ENCODE measurements around the gene NARS2.
A peak's percentile ranks its signal among the peaks of the same experiment; 100 is the strongest.
"Not testable (repeated sequence)": the region's sequence is repeated elsewhere in the genome, so short reads cannot be mapped to it uniquely, and the experiment has no call there.

The NARS2 gene

DNA sequence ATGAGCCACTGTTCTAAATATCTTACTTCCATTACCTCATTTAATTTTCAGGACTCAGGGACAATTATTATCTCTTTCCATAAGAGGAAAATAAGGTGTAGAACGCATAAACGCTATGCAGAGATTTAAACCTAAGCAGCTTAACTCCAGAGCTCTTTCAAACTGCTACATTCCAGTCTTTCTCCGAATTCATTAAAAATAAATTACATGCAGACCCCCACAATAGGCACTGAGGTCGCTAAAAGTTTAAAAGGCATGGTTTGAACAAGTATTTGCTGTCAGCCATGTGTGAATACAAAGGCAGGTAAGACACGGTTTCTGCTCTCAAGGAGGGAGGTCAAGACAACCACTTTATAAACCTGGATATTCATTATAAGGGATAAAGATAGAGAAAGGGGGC, 983 bp downstream of the NARS2 start:
- no peak for DNase-seq

DNA sequence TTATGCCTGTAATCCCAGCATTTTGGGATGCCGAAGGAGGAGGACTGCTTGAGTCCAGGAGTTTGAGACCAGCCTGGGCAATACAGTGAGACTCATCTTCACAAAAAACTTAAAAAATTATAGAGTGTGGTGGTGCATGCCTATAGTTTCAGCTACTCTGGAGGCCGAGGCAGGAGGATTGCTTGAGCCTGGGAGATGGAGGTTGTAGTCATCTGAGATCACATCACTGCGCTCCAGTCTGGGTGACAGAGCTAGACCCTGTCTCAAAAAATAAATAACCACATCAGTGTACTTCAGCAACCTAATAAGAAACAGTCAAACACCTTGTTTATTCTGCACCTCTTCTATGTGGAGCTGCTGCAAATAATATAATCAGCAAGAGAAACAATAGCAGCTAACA, 1.4 kb downstream of the NARS2 start:
- no peak for DNase-seq

DNA sequence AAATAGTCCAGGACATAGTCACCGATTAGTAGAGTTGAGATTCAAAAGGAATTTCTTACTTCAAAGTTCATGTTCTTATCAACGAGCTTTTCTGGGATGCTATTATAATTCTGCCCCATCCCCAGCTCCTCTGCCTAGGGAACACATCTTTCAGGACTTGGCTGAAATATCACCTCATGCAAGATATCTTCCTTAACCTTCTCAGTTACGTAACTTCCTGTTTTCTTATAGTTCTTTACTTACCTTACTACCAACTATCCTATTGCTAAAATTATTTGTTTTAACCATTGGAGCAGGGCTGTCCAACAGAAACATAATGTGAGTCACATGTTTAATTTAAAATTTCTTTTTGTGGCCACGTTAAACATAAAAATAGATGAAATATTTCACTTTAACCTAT, 2.3 kb downstream of the NARS2 start:
- no peak for DNase-seq

DNA sequence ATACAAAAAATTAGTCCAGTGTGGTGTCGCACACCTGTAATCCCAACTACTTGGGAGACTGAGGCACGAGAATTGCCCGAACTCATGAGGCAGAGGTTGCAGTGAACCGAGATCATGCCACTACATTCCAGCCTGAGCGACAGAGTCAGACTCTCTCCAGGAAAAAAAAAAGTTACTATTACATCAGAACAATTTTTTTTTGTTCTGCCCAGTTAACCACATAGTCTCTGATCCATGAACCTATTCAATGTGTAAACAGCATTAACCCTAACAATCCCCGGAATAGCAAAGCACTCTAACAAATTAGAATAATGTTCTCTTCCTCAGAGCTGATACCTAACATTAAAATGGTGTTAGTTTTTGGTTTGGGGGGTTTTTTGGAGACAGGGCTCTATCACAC, 4.6 kb downstream of the NARS2 start:
- no peak for DNase-seq

DNA sequence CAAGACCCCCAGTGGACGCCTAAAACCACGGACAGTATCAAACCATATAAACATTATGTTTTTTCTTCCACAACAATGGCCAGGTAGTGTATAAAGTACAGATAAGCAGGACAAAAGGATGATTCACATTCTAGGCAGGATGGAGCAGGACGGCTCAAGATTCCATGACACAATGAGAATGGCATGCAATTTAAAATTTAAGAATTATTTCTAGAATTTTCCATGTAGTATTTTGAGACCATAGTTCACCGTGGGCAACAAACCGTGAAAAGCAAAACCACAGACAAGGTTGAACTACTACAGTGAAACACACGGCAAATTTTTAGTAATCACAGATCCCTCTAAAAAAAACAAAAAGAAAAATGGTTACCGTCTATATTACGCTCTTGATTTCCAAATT, 7.5 kb downstream of the NARS2 start:
- no peak for DNase-seq

DNA sequence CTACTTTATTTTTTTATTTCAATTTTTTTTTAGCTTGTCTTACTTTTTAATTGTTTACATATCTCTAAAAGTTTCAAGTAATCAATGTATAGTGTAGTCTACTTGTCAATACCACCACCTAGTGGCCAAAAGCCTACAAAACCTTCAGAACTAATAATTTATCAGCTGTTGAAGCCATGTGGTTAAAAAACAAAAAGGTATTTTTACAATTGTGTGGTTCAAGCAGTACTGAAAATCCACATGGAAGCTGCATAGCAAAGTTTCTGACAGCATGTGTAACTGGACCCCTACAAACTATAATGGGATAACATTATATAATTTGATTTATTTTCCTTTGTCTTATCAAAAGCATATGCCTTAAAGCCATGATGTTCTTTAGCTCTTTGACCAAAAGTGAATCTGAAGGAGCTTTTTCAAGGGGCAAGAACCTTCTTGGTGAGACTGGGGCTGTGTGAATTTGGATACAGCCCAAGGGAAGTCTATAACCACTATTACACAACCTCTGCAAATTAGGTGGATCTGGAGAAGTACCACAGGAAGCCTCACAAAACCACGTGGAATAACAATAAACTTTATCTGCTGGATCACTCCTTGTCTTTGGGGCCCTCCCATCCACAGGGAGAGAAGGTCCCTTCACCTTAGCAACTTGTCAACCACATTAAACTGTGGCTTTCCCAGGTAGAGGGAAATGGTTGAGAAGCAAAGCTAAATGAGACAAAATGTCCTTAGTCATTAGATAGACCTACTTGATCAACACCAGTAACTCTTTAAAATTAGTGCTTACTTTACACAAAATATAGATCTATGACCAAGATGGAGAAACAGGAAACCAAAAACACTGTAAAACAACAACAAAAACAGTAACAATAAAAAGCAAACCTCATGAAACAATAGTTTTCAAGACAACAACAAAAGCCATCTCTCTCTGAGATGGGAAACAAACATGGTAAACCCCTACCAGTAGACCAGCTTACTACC, 9.9 kb downstream of the NARS2 start:
- peak; percentile 72 for DNase-seq

DNA sequence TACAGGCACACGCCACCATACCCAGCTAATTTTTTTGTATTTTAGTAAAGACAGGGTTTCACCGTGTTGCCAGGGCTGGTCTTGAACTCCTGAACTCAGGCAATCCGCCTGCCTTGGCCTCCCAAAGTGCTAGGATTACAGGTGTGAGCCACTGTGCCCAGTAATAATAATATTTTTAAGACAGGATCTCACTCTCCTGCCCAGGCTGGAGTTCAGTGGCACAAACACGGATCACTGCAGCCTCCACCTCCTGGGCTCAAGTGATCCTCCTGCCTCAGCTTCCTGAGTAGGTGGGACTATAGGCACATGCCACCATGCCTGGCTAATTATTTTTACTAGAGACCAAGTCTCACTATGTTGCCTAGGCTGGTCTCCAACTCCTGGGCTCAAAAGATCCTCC, 10.6 kb downstream of the NARS2 start:
- DNase-seq, result not testable (repeated sequence)

DNA sequence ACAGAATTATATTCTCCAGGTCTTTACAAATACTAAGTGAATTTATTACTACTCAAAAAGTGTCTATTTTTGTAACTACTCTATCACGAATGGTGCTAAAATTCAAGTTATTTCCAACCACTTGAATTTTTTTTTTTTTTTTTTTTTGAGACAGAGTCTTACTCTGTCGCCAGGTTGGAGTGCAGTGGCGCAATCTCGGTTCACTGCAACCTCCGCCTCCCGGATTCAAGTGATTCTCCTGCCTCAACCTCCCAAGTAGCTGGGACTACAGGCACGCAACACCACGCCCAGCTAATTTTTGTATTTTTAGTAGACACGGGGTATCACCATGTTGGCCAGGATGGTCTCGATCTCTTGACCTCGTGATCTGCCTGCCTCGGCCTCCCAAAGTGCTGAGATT, 11.6 kb downstream of the NARS2 start:
- not testable (repeated sequence) for DNase-seq

DNA sequence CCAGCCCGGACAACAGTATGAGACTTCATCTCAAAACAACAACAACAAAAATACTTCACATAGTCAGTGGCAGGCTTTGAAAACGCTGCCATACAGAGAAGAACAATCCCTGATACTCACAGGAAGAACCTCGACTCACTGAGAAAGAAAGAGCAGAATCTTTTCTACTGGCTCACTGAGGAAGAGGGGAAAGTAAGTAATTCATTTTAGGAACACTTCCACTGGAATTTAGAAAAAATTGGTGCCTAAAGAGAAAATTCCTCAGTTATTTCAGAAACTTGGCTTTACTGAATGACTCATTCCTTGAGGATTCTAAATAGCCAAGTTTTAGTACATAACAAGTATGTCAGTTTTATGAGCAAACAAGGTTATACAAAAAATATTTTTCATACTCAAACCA, 12.3 kb downstream of the NARS2 start:
- DNase-seq, result no peak

DNA sequence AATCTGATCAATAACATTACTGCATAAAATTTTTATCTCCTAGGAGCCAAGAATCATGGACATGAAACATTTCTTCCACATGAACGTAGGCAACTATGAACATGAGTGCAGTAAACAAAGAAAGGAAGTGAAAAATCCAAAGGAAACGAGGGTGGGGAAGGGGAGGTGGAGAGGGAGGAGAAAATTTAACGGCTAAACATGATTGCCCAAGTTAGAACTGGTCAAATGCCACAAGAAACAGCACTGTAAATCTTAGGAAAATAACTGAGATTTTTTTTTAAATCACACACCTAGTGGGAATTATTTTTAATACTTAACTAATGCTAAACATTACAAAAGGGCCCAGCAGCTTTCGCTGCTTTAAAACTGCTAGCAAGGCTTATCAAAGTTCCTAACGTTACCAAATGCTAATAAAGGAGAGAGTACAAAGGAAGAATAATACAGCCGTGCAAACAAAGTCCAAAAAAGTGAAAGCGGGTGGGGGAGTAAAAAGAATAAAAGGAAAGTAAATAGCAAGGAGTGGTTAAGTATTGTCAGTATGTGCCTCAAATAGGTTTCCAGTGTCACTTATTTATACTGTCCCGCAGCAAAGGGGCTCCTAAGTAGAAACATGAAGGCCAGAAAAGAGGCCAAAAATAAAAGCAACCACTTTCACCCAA, 13.7 kb downstream of the NARS2 start:
- no peak for DNase-seq

DNA sequence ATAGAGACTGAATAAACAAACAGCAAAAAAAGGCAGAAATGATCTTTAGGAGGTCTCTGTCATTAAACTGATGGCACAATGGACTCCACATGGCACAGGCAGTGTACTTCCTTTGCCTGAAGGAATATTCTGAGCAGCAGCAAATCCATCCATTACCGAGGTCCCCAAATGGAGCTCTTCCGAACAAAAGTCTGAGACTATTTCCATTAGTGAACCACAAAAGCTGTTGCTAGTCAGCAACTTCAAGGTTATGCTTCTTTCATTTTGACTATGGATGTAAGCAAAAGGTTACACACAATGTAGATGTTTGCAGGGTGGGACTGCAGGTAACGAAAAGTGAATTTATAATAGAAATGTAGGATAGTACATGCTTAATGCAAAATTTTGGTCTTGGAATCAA, 14.5 kb downstream of the NARS2 start:
- DNase-seq, result peak; percentile 73

DNA sequence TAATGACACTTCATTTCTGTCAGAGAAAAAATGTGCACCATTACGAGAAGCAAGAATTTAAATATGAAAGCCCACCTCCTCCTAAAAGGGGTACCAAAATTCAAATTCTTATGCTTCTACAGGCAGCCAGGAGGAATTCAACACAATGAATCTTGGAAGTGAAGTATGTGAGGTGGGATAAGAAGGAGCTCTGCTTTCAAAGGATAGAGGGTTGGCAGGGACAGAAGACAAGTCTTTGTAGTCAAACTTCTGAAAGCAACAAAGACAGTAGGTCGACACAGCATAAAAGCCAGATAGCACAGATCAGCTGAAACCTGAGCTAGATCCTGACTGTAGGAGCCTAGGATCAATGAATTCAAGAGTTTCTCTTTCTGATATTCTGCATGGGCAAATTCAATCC, 17.4 kb downstream of the NARS2 start:
- no peak for DNase-seq

DNA sequence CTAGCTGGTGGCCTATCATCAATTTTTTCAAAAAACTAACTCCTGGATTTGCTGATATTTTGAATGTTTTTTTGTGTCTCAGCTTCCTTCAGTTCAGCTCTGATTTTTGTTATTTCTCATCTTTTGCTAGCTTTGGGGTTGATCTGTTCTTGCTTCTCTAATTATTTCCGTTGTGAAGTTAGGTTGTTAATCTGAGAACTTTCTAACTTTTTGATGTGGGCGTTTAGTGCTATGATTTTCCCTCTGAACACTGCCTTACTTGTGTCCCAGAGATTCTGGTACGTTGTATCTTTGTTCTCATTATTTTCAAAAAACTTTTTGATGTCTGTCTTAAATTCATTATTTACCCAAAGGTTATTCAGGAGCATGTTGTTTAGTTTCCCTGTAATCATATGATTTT, 19.1 kb downstream of the NARS2 start:
- peak; percentile 23 for DNase-seq

DNA sequence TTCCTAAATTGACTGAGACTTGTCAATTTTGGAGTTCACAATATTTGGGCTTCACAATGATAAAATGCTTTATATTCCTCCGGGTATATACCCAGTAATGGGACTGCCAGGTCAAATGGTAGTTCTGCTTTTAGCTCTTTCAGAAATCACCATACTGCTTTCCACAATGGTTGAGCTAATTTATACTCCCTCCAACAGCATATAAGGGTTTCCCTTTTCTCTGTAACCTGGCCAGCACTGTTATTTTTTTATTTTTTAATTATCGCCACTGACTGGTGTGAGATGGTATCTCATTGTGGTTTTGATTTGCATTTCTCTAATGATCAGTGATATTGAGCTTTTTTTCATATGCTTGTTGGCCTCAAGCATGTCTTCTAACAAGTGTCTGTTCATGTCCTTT, 21.8 kb downstream of the NARS2 start:
- no peak for DNase-seq

DNA sequence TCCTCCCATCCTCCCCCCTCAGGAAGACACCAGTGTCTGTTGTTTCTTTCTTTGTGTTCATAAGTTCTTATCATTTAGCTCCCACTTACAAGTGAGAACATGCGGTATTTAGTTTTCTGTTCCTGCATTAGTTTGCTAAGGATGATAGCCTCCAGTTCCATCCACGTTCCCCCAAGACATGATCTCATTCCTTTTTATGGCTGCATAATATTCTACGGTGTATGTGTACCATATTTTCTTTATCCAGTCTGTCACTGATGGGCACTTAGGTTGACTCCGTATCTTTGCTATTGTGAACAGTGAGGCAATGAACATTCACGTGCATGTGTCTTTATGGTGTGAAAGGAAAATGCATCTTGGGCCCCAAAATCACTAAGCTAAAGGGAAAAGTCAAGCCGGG, 22.5 kb downstream of the NARS2 start:
- not testable (repeated sequence) for DNase-seq

DNA sequence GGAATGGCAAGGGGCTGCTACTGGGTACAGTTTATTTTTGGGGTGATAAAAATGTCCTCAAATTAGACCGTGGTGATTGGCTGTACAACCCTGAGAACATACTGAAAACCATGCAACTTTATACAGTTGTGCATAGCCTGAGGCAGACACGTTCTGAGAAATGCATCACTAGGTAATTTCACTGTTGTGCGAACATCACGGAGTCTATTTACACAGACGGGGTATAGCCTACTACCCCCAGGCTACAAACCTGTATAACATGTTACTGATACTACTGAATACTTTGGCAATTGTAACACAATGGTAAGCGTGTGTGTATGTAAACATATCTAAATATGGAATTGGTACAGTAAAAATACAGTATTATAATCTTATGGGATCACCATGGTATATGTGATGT, 23.6 kb downstream of the NARS2 start:
- DNase-seq, result no peak

DNA sequence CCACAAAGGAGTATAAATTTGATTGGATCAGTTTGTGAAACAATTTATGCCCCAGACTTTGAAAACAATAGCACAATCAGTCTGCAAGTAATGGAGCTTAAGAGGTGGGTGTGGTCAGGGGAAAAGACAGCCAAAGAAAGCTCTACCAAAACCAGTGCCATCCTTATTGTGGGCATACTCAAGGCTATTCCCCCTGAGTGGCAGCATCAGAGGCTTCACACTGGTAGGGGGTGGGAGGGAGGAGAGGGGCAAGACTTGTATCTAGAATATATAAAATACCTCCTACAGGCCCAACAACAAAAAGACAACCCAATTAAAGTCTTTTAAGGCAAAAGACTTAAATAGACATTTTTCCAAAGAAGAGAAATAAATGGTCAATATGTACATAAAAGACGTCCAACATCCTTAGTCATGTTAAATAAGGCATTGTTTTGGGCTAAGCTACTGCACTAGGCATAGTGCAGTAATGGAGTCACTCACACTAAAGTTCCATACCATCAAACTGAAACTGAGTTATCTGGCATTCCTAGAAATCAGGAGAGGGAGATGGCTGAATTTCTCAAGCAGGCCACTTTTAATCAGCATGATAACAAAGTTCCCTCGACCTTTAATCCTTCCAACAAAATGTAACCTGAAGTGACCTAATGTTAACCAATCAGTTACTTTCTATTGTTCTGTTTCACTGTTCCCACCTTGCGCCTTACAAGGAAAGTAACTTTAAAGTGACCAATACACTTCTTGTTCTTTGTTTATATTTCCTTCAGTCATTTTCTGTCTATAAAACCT, 24.8 kb downstream of the NARS2 start:
- DNase-seq, result no peak

DNA sequence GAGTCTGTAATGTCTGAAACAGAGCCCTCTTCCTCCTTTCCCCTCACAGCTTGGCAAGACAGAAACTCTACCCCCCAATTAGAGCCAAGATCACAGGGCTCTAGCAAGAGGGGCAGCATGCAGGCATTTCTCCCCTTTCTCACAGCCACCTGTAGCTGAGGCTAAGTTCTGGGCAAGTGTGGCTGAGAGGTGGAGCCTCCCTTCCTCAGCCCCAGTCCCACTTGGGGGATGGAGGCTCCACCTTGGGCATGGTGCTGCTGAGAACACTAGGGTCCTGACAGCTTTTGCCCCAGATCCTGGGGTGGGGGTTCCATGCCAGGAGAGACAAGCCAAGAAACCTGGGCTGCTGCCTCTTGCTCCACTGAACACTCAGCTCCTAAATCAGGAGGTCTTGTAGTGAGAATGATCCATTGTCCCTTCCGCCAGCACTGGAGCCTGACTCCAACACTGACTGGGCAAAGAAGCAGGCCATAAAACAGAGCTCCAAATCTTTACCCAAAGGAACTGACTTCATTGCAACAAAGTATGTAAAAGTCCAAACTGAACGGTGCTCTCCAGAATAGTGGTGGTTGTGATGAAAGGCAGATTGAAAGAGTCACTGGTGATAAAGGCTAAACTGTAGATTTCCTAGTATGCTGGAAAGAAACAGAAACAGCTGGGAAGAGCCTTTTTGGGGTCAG, 25.6 kb downstream of the NARS2 start:
- DNase-seq, result no peak

DNA sequence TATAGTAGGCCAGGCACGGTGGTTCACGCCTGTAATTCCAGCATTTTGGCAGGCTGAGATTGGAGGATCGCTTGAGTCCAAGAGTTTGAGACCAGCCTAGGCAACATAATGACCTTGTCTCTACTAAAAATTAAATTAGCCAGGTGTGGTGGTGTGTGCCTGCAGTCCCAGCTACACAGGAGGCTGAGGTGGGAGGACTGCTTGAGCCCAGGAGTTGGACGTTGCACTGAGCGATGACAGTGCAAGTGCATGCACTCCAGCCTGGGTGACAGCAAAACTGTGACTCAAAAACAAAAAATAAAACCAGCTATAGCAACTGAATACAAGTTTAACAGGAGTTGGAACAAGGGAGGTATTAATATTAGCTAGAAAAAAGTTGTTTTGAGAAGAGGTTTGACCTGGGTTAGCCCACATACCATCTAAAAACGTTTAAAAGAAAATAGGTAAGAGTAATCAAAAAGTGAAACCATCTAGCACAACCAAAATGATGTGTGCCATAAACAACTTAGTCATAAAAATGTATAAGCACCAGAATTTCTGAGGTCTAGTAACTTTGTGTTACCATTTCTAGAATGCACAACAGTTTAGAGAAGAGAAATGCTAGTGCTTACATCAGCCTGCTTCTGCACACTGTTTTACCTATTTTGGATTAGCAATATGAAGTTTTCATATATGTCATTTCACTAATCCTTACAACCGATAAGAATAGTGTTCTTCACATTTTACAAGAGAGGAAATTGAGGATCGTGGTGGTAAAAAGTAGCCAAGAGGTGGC, 26.5 kb downstream of the NARS2 start:
- DNase-seq, result no peak

DNA sequence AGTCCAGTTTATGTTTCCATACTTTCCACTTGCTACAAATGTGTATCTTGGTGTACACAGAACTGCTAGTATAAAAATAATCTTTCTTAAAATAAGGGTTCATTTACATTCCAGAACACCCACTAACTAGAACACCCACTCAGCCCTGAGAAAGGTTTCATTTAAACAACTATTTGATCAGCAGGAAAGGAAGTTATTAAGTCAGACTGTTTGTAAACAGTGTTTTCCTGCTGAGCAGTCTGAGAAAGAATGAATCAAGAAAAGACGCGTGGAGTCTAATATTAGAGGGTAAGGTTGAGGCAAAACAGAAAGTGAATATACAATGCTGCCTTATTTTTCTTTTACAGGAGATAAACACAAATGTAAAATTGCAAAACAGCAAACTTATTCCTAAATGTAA, 32.7 kb downstream of the NARS2 start:
- DNase-seq, result no peak

DNA sequence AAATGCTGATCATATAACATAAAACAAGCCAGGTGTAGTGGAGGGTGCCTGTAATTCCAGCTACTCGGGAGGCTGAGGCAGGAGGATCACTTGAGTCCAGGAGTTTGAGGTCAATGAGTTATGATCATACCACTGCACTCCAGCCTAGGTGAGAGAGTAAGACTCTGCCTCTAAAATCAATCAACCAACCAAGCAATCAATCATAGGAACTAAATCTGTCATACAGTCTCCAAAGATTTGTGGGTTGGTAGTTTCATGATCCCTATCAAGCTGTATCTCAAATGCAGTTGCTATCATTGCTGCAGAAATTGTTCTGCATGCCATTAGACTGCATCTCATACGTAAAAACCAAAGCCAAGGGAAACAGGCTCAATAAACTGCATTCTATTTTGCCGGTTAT, 33.1 kb downstream of the NARS2 start:
- DNase-seq, result no peak

DNA sequence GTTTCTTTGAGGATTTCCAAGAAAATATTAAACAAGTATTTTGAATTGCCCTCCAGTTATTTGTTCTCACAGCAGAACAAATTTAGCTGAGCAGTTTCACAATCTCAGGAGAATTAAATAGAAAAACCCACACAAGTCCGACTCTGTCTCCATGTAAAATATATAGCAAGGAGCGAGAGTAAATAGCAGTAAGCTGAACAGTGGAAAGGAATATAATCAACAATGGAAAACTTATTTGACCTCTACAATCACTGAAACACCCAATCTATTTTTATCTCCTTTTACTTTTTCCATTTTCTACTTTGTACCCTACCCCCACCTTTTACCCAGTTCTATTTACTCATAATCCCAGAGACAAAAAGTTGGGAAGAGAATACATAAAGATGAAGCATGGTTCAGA, 34.4 kb downstream of the NARS2 start:
- no peak for DNase-seq

Data from activated CD4-positive, alpha-beta T cell treated with anti-CD3 and anti-CD28 coated beads, Interleukin-10, Interleukin-2, amounts not matched to agents 100 ng/mL and 50 ng/mL, durations not matched to agents 16 hours and 8 hours (primary cell).